A549 treated with CpdA at 1 μM for 4 hours (cell line): ENCODE data around the gene SH3BP4. TPM values are rescaled to one million over a fixed set of nuclear protein-coding genes. Genes with fewer than 3 reads are reported as not detected.

ENCODE experiments used
- total RNA-seq: library from RNA; stranded (reverse); fragments of 200-300 nt; extraction: Qiagen RNA extraction; gene quantifications from 5 replicates; pipeline ENCODE4 v1.2.3, GENCODE V29; 2022; ENCODE audit warnings: low read depth

SH3BP4 gene, protein sequence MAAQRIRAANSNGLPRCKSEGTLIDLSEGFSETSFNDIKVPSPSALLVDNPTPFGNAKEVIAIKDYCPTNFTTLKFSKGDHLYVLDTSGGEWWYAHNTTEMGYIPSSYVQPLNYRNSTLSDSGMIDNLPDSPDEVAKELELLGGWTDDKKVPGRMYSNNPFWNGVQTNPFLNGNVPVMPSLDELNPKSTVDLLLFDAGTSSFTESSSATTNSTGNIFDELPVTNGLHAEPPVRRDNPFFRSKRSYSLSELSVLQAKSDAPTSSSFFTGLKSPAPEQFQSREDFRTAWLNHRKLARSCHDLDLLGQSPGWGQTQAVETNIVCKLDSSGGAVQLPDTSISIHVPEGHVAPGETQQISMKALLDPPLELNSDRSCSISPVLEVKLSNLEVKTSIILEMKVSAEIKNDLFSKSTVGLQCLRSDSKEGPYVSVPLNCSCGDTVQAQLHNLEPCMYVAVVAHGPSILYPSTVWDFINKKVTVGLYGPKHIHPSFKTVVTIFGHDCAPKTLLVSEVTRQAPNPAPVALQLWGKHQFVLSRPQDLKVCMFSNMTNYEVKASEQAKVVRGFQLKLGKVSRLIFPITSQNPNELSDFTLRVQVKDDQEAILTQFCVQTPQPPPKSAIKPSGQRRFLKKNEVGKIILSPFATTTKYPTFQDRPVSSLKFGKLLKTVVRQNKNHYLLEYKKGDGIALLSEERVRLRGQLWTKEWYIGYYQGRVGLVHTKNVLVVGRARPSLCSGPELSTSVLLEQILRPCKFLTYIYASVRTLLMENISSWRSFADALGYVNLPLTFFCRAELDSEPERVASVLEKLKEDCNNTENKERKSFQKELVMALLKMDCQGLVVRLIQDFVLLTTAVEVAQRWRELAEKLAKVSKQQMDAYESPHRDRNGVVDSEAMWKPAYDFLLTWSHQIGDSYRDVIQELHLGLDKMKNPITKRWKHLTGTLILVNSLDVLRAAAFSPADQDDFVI
- total RNA-seq, result 28.9 to 32.0 TPM (median 29.7 TPM) in 5 replicates

GRCh38 chr2:234951664-234952269, at the start of gene SH3BP4:
Gene SH3BP4 (plus strand): TSS chr2:234952017. CDS start chr2:235035003, 82,986 bp downstream.

